ENCODE data around the gene ADAM12.

DNA sequence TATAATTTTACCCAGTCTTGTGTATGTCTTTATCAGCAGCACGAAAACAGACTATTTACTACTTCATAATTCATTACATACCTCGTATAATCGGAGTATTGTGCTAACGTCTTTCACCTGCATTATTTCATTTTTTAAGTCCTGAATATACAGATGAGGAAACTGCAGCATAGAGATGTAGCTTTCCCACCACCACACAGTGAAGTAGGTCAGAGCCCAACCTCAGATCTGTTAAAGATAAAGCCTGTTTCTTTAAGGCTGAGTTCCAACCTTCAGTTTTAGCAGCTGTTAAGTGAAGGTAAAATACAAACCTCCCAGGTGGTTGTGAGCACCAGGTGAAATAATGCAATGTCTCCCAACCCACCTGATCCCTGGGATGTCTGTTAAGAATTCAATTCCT, 2.0 kb upstream of the ADAM12 start:
- TF ChIP-seq, protein P1, sequence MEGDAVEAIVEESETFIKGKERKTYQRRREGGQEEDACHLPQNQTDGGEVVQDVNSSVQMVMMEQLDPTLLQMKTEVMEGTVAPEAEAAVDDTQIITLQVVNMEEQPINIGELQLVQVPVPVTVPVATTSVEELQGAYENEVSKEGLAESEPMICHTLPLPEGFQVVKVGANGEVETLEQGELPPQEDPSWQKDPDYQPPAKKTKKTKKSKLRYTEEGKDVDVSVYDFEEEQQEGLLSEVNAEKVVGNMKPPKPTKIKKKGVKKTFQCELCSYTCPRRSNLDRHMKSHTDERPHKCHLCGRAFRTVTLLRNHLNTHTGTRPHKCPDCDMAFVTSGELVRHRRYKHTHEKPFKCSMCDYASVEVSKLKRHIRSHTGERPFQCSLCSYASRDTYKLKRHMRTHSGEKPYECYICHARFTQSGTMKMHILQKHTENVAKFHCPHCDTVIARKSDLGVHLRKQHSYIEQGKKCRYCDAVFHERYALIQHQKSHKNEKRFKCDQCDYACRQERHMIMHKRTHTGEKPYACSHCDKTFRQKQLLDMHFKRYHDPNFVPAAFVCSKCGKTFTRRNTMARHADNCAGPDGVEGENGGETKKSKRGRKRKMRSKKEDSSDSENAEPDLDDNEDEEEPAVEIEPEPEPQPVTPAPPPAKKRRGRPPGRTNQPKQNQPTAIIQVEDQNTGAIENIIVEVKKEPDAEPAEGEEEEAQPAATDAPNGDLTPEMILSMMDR (IDR thresholded peaks at IDR 0.05; ENCODE audit: low read depth, low read length), result no peak
- TF ChIP-seq EZH2phosphoT487 (IDR thresholded peaks at IDR 0.05; ENCODE audit: low read depth), result no peak

All from OCI-LY3 (cell line).